Cardiac fibroblast (primary cell): ENCODE results near the gene CLDN15.
"Not testable (repeated sequence)": the region's sequence is repeated elsewhere in the genome, so short reads cannot be mapped to it uniquely, and the experiment has no call there.

Source experiments
- DNase-seq, 2 donors: peaks; one replicate each; pipeline versions ENCODE4 v3.0.0 to v3.0.0-alpha.2; 2010; ENCODE audit warnings: low read depth in 2 of 2
- H3K4me3 ChIP-seq, 2 donors: replicated peaks in 1 of 2; 1 replicate in 1 of 2; 2 replicates in 1 of 2; pipeline ENCODE4 v1.5.1; 2011; ENCODE audit warnings: low read depth in 2 of 2, low read length in 2 of 2, mild to moderate bottlenecking in 2 of 2, moderate library complexity in 1 of 2
- CTCF ChIP-seq: IDR thresholded peaks from one replicate; pipeline ENCODE4 v1.5.1; 2011; ENCODE audit warnings: low read depth, mild to moderate bottlenecking, low read length, inconsistent platforms

Gene CLDN15

GRCh38 chr7:101273206-101273605 is 35.6 kb upstream of the CLDN15 start:
- no peak for DNase-seq
- no peak overlapping the region for H3K4me3 ChIP-seq
- no peak for TF ChIP-seq CTCF

GRCh38 chr7:101271021-101271420 is 33.4 kb upstream of the CLDN15 start:
- no peak overlapping the region for H3K4me3 ChIP-seq
- no peak for TF ChIP-seq CTCF
- DNase-seq: no peak

GRCh38 chr7:101269664-101270063 is 32.1 kb upstream of the CLDN15 start:
- TF ChIP-seq CTCF: no peak
- no peak overlapping the region for H3K4me3 ChIP-seq
- DNase-seq: no peak

GRCh38 chr7:101265622-101266516 is 28.3 kb upstream of the CLDN15 start:
- no peak overlapping the region for H3K4me3 ChIP-seq
- DNase-seq: no peak
- no peak for TF ChIP-seq CTCF

- H3K4me3 ChIP-seq: not testable (repeated sequence)
- peak in 1 of 2 donors; percentile 53 for DNase-seq
Observed at GRCh38 chr7:101264102-101264706, 26.6 kb upstream of the CLDN15 start.

GRCh38 chr7:101258243-101258731 is 20.7 kb upstream of the CLDN15 start:
- no peak for DNase-seq
- TF ChIP-seq CTCF: no peak
- no peak overlapping the region for H3K4me3 ChIP-seq

- no peak for DNase-seq
- no peak overlapping the region for H3K4me3 ChIP-seq
- no peak for TF ChIP-seq CTCF
Observed at GRCh38 chr7:101255796-101256195, 18.2 kb upstream of the CLDN15 start.

GRCh38 chr7:101253199-101253598 is 15.6 kb upstream of the CLDN15 start:
- not testable (repeated sequence) for DNase-seq, H3K4me3 ChIP-seq
